CD14-positive monocyte (primary cell): ENCODE results near the gene EIF4A3. TPM values are rescaled to one million over a fixed set of nuclear protein-coding genes. Genes with fewer than 3 reads are reported as not detected.

Experiments
- DNase-seq, 3 donors: peaks; one replicate each; pipeline ENCODE4 v3.0.0-alpha.2; 2011 to 2022
- H2AFZ ChIP-seq: 2 replicates; pipeline ENCODE4 v1.6.0; 2012; ENCODE audit warnings: mild to moderate bottlenecking, low read depth, low read length, inconsistent platforms; ENCODE audit not compliant: insufficient read depth, poor library complexity, severe bottlenecking
- H3K27ac ChIP-seq, 2 donors: 1 replicate in 1 of 2; 2 replicates in 1 of 2; pipeline ENCODE4 v1.5.1; 2012 to 2013; ENCODE audit warnings: low read length in 2 of 2, control low read depth in 1 of 2, inconsistent platforms in 1 of 2, low read depth in 1 of 2, mild to moderate bottlenecking in 1 of 2
- H3K27me3 ChIP-seq, 2 donors: one replicate each; pipeline versions ENCODE4 v1.6.0 to v1.6.1; 2011 to 2013; ENCODE audit warnings: low read length in 2 of 2; ENCODE audit not compliant: control insufficient read depth in 2 of 2, insufficient read depth in 2 of 2
- H3K36me3 ChIP-seq, 2 donors: replicated peaks in 1 of 2; 1 replicate in 1 of 2; 2 replicates in 1 of 2; pipeline versions ENCODE4 v1.5.1 to v1.6.1; 2012 to 2013; ENCODE audit warnings: low read length in 2 of 2, control low read depth in 1 of 2, inconsistent platforms in 1 of 2, mild to moderate bottlenecking in 1 of 2; ENCODE audit not compliant: insufficient read depth in 2 of 2, control insufficient read depth in 1 of 2
- H3K4me1 ChIP-seq, 2 donors: 1 replicate in 1 of 2; 2 replicates in 1 of 2; pipeline versions ENCODE4 v1.5.1 to v1.6.1; 2012 to 2013; ENCODE audit warnings: low read length in 2 of 2, control low read depth in 1 of 2, inconsistent platforms in 1 of 2, mild to moderate bottlenecking in 1 of 2, moderate library complexity in 1 of 2; ENCODE audit not compliant: insufficient read depth in 2 of 2, control insufficient read depth in 1 of 2
- H3K4me2 ChIP-seq: replicated peaks from 2 replicates; pipeline ENCODE3; 2012; ENCODE audit warnings: low read length, moderate library complexity, mild to moderate bottlenecking; ENCODE audit not compliant: poor library complexity, severe bottlenecking; ENCODE audit errors: extremely low read depth
- H3K4me3 ChIP-seq, 3 experiments: fragments of 200-600 bp in 1 of 3; sonication (generic) in 1 of 3; replicated peaks in 1 of 3; 1 replicate in 2 of 3; 2 replicates in 1 of 3; pipeline ENCODE4 v1.5.1; 2011 to 2013; ENCODE audit warnings: low read length in 3 of 3, mild to moderate bottlenecking in 3 of 3, control low read depth in 2 of 3, low read depth in 2 of 3, inconsistent platforms in 1 of 3, moderate library complexity in 1 of 3
- H3K79me2 ChIP-seq: 2 replicates; pipeline ENCODE4 v1.6.0; 2012; ENCODE audit warnings: mild to moderate bottlenecking, control low read depth, inconsistent platforms, low read length, moderate library complexity; ENCODE audit not compliant: insufficient read depth
- H3K9ac ChIP-seq: 2 replicates; pipeline ENCODE4 v1.6.0; 2017; ENCODE audit warnings: low read length, mild to moderate bottlenecking; ENCODE audit not compliant: insufficient read depth, poor library complexity, severe bottlenecking
- H3K9me3 ChIP-seq, 2 donors: replicated peaks in 1 of 2; 1 replicate in 1 of 2; 2 replicates in 1 of 2; pipeline versions ENCODE4 v1.5.1 to v1.6.1; 2012 to 2013; ENCODE audit warnings: low read length in 2 of 2, control low read depth in 1 of 2; ENCODE audit not compliant: control insufficient read depth in 1 of 2, insufficient read depth in 1 of 2
- H4K20me1 ChIP-seq: 2 replicates; pipeline ENCODE4 v1.6.0; 2012; ENCODE audit warnings: mild to moderate bottlenecking, low read length, control low read depth, moderate library complexity; ENCODE audit not compliant: insufficient read depth
- H3K27ac Mint-ChIP-seq, 7 donors: one replicate each; pipeline ENCODE4 v1.8.0; 2020; ENCODE audit warnings: mild to moderate bottlenecking in 7 of 7, mixed read lengths in 7 of 7, moderate library complexity in 6 of 7, inconsistent platforms in 2 of 7
- H3K27me3 Mint-ChIP-seq, 3 donors: one replicate each; pipeline ENCODE4 v1.8.0; 2021 to 2022; ENCODE audit warnings: low read depth in 3 of 3, mild to moderate bottlenecking in 3 of 3, mixed read lengths in 3 of 3, moderate library complexity in 3 of 3, inconsistent platforms in 1 of 3
- H3K36me3 Mint-ChIP-seq, 2 donors: one replicate each; pipeline ENCODE4 v1.8.0; 2020; ENCODE audit warnings: mixed read lengths in 2 of 2, inconsistent platforms in 1 of 2, mild to moderate bottlenecking in 1 of 2
- H3K4me1 Mint-ChIP-seq: one replicate; pipeline ENCODE4 v1.8.0; 2020; ENCODE audit warnings: mild to moderate bottlenecking, mixed read lengths
- H3K4me3 Mint-ChIP-seq, 2 donors: one replicate each; pipeline ENCODE4 v1.8.0; 2020; ENCODE audit warnings: mild to moderate bottlenecking in 2 of 2, mixed read lengths in 2 of 2, moderate library complexity in 1 of 2
- H3K9me3 Mint-ChIP-seq, 7 donors: one replicate each; pipeline ENCODE4 v1.8.0; 2020 to 2022; ENCODE audit warnings: mixed read lengths in 7 of 7, mild to moderate bottlenecking in 6 of 7, moderate library complexity in 6 of 7, inconsistent platforms in 2 of 7
- WGBS: methylation state at CpG from one replicate; pipeline ENCODE4 v1.1.5; 2013; ENCODE audit warnings: missing lambda C conversion rate; ENCODE audit not compliant: insufficient coverage; 5-methylcytosine and 5-hydroxymethylcytosine counted together
- intact Hi-C, 2 donors: fragments of 100-400 bp; cut with micrococcal nuclease; formaldehyde crosslinking; loops; one replicate each; pipeline versions ENCODE4 v1.15.0 to v1.15.1; 2023
- polyA plus RNA-seq, 3 donors: library from polyadenylated mRNA; depleted of rRNA in 1 of 3; unstranded in 2 of 3; stranded (reverse) in 1 of 3; fragments of 300-500 nt in 2 of 3; fragments of >200 nt in 1 of 3; fragmentation: Illumina TruSeq in 2 of 3; gene quantifications; 1 replicate in 2 of 3; 2 replicates in 1 of 3; pipeline ENCODE4 v1.2.3, GENCODE V29; 2012 to 2021
- TF ChIP-seq, protein P1 (sequence below): fragments of 200-600 bp; IDR thresholded peaks from one replicate; pipeline ENCODE4 v1.8.0; 2022; ENCODE audit warnings: antibody characterized with exemption, mild to moderate bottlenecking

EIF4A3 gene
- polyA plus RNA-seq, 3 donors = 101 to 180 (median 106) TPM

GRCh38 chr17:80190716-80191115, 43.8 kb upstream of the EIF4A3 start:
- Histone ChIP-seq H2AFZ (no peak overlapping the region), H3K4me3 (no peak overlapping the region), H3K79me2 (no peaks in the 10 kb centered on the region), H3K27me3 (no peaks in the 10 kb centered on the region), H3K4me2 (no peak overlapping the region), H4K20me1 (no peaks in the 10 kb centered on the region), H3K27ac (no peak overlapping the region), H3K9me3 (no peaks in the 10 kb centered on the region), H3K36me3 (no peaks in the 10 kb centered on the region), H3K9ac (no peak overlapping the region), H3K4me1 (no peaks in the 10 kb centered on the region)
- intact Hi-C loops = loop anchor here in 1 of 2 donors (5.0 to 10.0 kb wide), 2 partner anchors 62 to 174 kb away; no protein-coding TSS in a partner anchor
- H3K4me3 Mint-ChIP-seq = no peak overlapping the region
- DNase-seq = no peak
- peaks cover 2% of the 10 kb centered on the region for H3K4me1 Mint-ChIP-seq
- H3K27ac Mint-ChIP-seq = peak overlapping the region in 1 of 7 donors; percentile 2
- peaks cover 11 to 28% (median 26%) of the 10 kb centered on the region in 3 donors for H3K27me3 Mint-ChIP-seq
- WGBS = 98% methylated on average over 10 of the region's 10 CpGs
- TF ChIP-seq, protein P1, sequence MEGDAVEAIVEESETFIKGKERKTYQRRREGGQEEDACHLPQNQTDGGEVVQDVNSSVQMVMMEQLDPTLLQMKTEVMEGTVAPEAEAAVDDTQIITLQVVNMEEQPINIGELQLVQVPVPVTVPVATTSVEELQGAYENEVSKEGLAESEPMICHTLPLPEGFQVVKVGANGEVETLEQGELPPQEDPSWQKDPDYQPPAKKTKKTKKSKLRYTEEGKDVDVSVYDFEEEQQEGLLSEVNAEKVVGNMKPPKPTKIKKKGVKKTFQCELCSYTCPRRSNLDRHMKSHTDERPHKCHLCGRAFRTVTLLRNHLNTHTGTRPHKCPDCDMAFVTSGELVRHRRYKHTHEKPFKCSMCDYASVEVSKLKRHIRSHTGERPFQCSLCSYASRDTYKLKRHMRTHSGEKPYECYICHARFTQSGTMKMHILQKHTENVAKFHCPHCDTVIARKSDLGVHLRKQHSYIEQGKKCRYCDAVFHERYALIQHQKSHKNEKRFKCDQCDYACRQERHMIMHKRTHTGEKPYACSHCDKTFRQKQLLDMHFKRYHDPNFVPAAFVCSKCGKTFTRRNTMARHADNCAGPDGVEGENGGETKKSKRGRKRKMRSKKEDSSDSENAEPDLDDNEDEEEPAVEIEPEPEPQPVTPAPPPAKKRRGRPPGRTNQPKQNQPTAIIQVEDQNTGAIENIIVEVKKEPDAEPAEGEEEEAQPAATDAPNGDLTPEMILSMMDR = no peak
- peaks cover 0 to 4% (median 0%) of the 10 kb centered on the region in 7 donors for H3K9me3 Mint-ChIP-seq
- H3K36me3 Mint-ChIP-seq = no peaks in the 10 kb centered on the region

DNA sequence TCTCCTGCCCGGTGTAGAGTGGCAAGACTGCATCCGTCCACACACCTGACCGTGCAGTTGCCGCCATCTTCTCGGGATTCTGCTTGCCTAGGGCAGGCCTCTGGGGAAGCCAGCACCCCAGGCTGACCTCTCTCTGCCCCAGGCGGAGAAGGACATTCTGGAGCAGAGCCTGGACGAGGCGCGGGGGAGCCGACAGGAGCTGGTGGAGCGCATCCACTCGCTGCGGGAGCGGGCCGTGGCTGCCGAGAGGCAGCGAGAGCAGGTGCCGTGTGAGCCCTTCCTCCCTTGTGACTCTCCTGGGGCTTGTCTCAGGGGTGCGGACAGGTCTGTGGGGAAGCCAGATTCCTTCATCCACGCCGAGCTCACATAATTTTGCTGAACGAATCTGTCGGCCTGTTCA, 42.7 kb upstream of the EIF4A3 start:
- Mint-ChIP-seq H3K4me1 (peaks cover 2% of the 10 kb centered on the region), H3K27ac (peak overlapping the region in 2 of 7 donors; percentile 19 to 60), H3K27me3 (peaks cover 11 to 28% (median 24%) of the 10 kb centered on the region in 3 donors), H3K36me3 (no peaks in the 10 kb centered on the region), H3K9me3 (peaks cover 0 to 4% (median 0%) of the 10 kb centered on the region in 7 donors), H3K4me3 (no peak overlapping the region)
- Histone ChIP-seq H3K4me3 (no peak overlapping the region), H3K27ac (no peak overlapping the region), H3K9me3 (no peaks in the 10 kb centered on the region), H4K20me1 (no peaks in the 10 kb centered on the region), H3K79me2 (no peaks in the 10 kb centered on the region), H3K4me1 (no peaks in the 10 kb centered on the region), H3K36me3 (no peaks in the 10 kb centered on the region), H3K27me3 (no peaks in the 10 kb centered on the region), H3K9ac (no peak overlapping the region), H2AFZ (no peak overlapping the region), H3K4me2 (no peak overlapping the region)
- intact Hi-C loops = loop anchor here in 1 of 2 donors (5.0 to 10.0 kb wide), 2 partner anchors 63 to 175 kb away; no protein-coding TSS in a partner anchor
- no peak for DNase-seq
- TF ChIP-seq, protein P1 = no peak
- 94% methylated on average over 23 of the region's 23 CpGs for WGBS
